B cell (primary cell): ENCODE data around the gene ADAMTSL5. TPM values are rescaled to one million over a fixed set of nuclear protein-coding genes. Genes with fewer than 3 reads are reported as not detected.

ENCODE experiments used
- ATAC-seq: fragments of 200-7000 bp; cut with Tn5 transposase; one replicate; pipeline ENCODE4 v1.10.0; 2021; ENCODE audit warnings: low read depth, mild to moderate bottlenecking, moderate number of reproducible peaks, moderate library complexity
- CTCF ChIA-PET: fragments of 350-600 bp; sonication (Branson Sonifier 250); formaldehyde crosslinking; loops from one replicate; lab custom pipeline; 2021; ENCODE audit warnings: antibody characterized with exemption, inconsistent platforms; lab: Charles Lee
- POLR2A ChIA-PET: fragments of 350-600 bp; sonication (Branson Sonifier 250); formaldehyde crosslinking; loops from one replicate; lab custom pipeline; 2021; ENCODE audit warnings: antibody characterized with exemption; lab: Charles Lee
- DNase-seq: peaks from one replicate; pipeline ENCODE4 v3.0.0; 2013
- H2AFZ ChIP-seq: 2 replicates; pipeline ENCODE4 v1.6.1; 2012; ENCODE audit warnings: mild to moderate bottlenecking, low read depth, low read length; ENCODE audit not compliant: insufficient read depth, poor library complexity, severe bottlenecking
- H3K27ac ChIP-seq, 2 donors: 1 replicate in 1 of 2; 2 replicates in 1 of 2; pipeline ENCODE4 v1.5.1; 2012 to 2013; ENCODE audit warnings: low read length in 2 of 2, mild to moderate bottlenecking in 2 of 2, moderate library complexity in 1 of 2
- H3K27me3 ChIP-seq, 4 experiments: fragments of 200-600 bp in 1 of 4; sonication (generic) in 1 of 4; replicated peaks in 1 of 4; 1 replicate in 2 of 4; 2 replicates in 2 of 4; pipeline versions ENCODE4 v1.6.1 to v1.7.0; 2013 to 2016; ENCODE audit warnings: low read length in 3 of 4, mild to moderate bottlenecking in 2 of 4, mixed read lengths in 1 of 4, moderate library complexity in 1 of 4; ENCODE audit not compliant: insufficient read depth in 4 of 4, control insufficient read depth in 3 of 4; ENCODE audit errors: control extremely low read depth in 1 of 4
- H3K36me3 ChIP-seq, 2 experiments: replicated peaks in 1 of 2; 1 replicate in 1 of 2; 2 replicates in 1 of 2; pipeline versions ENCODE4 v1.6.1 to v1.7.1; 2013; ENCODE audit warnings: low read length in 1 of 2; ENCODE audit not compliant: insufficient read depth in 2 of 2, control insufficient read depth in 1 of 2; ENCODE audit errors: control extremely low read depth in 1 of 2, extremely low read depth in 1 of 2
- H3K4me1 ChIP-seq, 2 donors: fragments of 200-600 bp in 1 of 2; sonication (generic) in 1 of 2; 1 replicate in 1 of 2; 2 replicates in 1 of 2; pipeline versions ENCODE4 v1.5.1 to v1.6.1; 2013 to 2017; ENCODE audit warnings: low read length in 2 of 2; ENCODE audit not compliant: control insufficient read depth in 2 of 2, insufficient read depth in 2 of 2
- H3K4me2 ChIP-seq: replicated peaks from 2 replicates; pipeline ENCODE3; 2012; ENCODE audit warnings: mild to moderate bottlenecking, low read depth, low read length; ENCODE audit not compliant: poor library complexity, severe bottlenecking
- H3K4me3 ChIP-seq, 5 experiments: fragments of 200-600 bp in 1 of 5; sonication (generic) in 1 of 5; 1 replicate in 3 of 5; 2 replicates in 2 of 5; pipeline versions ENCODE4 v1.5.1 to v1.7.0; 2011 to 2016; ENCODE audit warnings: low read length in 4 of 5, mild to moderate bottlenecking in 4 of 5, low read depth in 2 of 5, control low read depth in 1 of 5, moderate library complexity in 1 of 5; ENCODE audit not compliant: insufficient read depth in 1 of 5; ENCODE audit errors: control extremely low read depth in 1 of 5, extremely low read depth in 1 of 5
- H3K79me2 ChIP-seq: fragments of 200-600 bp; sonication (generic); one replicate; pipeline ENCODE4 v1.6.0; 2016; ENCODE audit warnings: low read length; ENCODE audit not compliant: control insufficient read depth, insufficient read depth
- H3K9ac ChIP-seq: fragments of 200-600 bp; sonication (generic); 2 replicates; pipeline ENCODE4 v1.6.1; 2017; ENCODE audit warnings: mild to moderate bottlenecking, low read length, moderate library complexity
- H3K9me3 ChIP-seq, 3 donors: one replicate each; pipeline versions ENCODE4 v1.6.1 to v1.7.1; 2013; ENCODE audit warnings: low read length in 2 of 3; ENCODE audit not compliant: control insufficient read depth in 2 of 3, insufficient read depth in 1 of 3; ENCODE audit errors: control extremely low read depth in 1 of 3
- H4K20me1 ChIP-seq: 2 replicates; pipeline ENCODE4 v1.6.0; 2012; ENCODE audit warnings: mild to moderate bottlenecking, low read length; ENCODE audit not compliant: insufficient read depth, control insufficient read depth, poor library complexity, severe bottlenecking
- H3K27ac Mint-ChIP-seq: one replicate; pipeline ENCODE4 v1.8.0; 2021; ENCODE audit warnings: mixed read lengths
- H3K27me3 Mint-ChIP-seq: one replicate; pipeline ENCODE4 v1.8.0; 2021; ENCODE audit warnings: mixed read lengths
- H3K4me1 Mint-ChIP-seq: one replicate; pipeline ENCODE4 v1.8.0; 2021; ENCODE audit warnings: mixed read lengths
- H3K4me3 Mint-ChIP-seq: one replicate; pipeline ENCODE4 v1.8.0; 2021; ENCODE audit warnings: mixed read lengths
- H3K9me3 Mint-ChIP-seq: one replicate; pipeline ENCODE4 v1.8.0; 2022; ENCODE audit warnings: mixed read lengths; ENCODE audit not compliant: insufficient read depth
- EZH2 ChIP-seq: IDR thresholded peaks from 2 replicates; pipeline ENCODE4 v1.6.1; 2012; ENCODE audit warnings: borderline replicate concordance, low read depth, mild to moderate bottlenecking, moderate library complexity, low read length; ENCODE audit not compliant: insufficient read depth, poor library complexity, severe bottlenecking
- WGBS: methylation state at CpG from one replicate; pipeline ENCODE4 v1.1.5; 2013; ENCODE audit warnings: missing lambda C conversion rate; ENCODE audit not compliant: insufficient coverage; 5-methylcytosine and 5-hydroxymethylcytosine counted together
- intact Hi-C: fragments of 100-400 bp; cut with micrococcal nuclease; formaldehyde crosslinking; loops from one replicate; pipeline ENCODE4 v1.10.0; 2022
- polyA plus RNA-seq: library from polyadenylated mRNA; depleted of rRNA; stranded (reverse); fragments of >200 nt; gene quantifications from 2 replicates; pipeline ENCODE4 v1.2.3, GENCODE V29; 2012
- total RNA-seq, 2 donors: library from RNA; stranded (reverse); fragments of 120-200 nt in 1 of 2; gene quantifications; 1 replicate in 1 of 2; 2 replicates in 1 of 2; pipeline versions ENCODE4 v1.2.3 to v1.2.4, GENCODE V29; 2013 to 2022
- TF ChIP-seq, protein P1 (sequence below): fragments of 200-600 bp; IDR thresholded peaks from one replicate; pipeline ENCODE4 v1.8.0; 2022; ENCODE audit warnings: antibody characterized with exemption, mild to moderate bottlenecking

ADAMTSL5 gene
- total and polyA plus RNA-seq, 2 donors (not counting 1 experiment from before 2014, with no cell fraction given) = 0.09 TPM; not detected in 1

DNA sequence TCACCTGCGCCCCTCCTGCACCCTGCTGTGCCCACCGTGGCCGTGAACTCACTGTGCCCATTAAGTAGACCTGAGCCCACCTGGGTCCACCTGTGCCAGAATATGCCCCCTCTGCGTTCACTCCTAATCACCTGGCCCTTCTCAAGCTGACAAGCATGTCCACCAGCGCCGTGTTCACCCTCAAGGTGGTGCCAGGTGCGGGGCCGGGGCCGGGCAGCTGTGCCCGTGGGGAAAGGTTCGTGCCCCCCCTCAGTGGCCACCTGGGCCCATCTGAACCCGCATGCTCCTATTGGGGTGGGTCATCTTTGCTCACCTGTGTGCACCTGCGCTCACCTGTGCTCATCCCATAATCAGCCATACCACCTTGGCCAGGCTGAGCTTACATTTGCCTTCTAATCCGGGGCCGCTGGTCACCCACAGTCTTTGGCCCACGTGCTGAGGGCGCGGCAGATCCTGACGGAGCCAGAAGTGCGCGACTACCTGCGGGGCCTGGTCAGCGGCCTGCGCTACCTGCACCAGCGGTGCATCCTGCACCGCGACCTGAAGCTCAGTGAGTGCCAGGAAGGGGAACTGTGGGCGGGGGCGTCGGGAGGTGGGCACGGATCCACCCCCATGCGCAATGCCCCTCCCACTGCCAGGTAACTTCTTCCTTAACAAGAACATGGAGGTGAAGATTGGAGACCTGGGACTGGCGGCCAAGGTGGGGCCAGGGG is 13.4 kb upstream of the ADAMTSL5 start:
- CTCF ChIA-PET = no interaction called here
- Mint-ChIP-seq H3K27me3 (peaks cover 40% of the 10 kb centered on the region), H3K9me3 (no peaks in the 10 kb centered on the region), H3K4me3 (no peak overlapping the region), H3K27ac (peak overlapping the region; percentile 61), H3K4me1 (peaks cover 7% of the 10 kb centered on the region)
- Histone ChIP-seq H3K9me3 (peaks cover 0 to 7% (median 0%) of the 10 kb centered on the region in 3 donors), H3K4me2 (no peak overlapping the region), H3K9ac (no peak overlapping the region), H3K4me1 (peaks cover 3 to 8% of the 10 kb centered on the region in 2 donors), H3K27ac (no peak overlapping the region), H3K79me2 (no peaks in the 10 kb centered on the region), H3K36me3 (no peaks in the 10 kb centered on the region), H3K27me3 (peaks cover 0 to 36% (median 16%) of the 10 kb centered on the region in 4 experiments), H4K20me1 (no peaks in the 10 kb centered on the region), H3K4me3 (no peak overlapping the region), H2AFZ (no peak overlapping the region)
- no peak for ATAC-seq
- POLR2A ChIA-PET = no interaction called here
- WGBS = 87% methylated on average over 31 of the region's 33 CpGs
- DNase-seq = no peak
- TF ChIP-seq, protein P1, sequence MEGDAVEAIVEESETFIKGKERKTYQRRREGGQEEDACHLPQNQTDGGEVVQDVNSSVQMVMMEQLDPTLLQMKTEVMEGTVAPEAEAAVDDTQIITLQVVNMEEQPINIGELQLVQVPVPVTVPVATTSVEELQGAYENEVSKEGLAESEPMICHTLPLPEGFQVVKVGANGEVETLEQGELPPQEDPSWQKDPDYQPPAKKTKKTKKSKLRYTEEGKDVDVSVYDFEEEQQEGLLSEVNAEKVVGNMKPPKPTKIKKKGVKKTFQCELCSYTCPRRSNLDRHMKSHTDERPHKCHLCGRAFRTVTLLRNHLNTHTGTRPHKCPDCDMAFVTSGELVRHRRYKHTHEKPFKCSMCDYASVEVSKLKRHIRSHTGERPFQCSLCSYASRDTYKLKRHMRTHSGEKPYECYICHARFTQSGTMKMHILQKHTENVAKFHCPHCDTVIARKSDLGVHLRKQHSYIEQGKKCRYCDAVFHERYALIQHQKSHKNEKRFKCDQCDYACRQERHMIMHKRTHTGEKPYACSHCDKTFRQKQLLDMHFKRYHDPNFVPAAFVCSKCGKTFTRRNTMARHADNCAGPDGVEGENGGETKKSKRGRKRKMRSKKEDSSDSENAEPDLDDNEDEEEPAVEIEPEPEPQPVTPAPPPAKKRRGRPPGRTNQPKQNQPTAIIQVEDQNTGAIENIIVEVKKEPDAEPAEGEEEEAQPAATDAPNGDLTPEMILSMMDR = no peak
- TF ChIP-seq EZH2 = no peak
- intact Hi-C loops = no loop called here

DNA sequence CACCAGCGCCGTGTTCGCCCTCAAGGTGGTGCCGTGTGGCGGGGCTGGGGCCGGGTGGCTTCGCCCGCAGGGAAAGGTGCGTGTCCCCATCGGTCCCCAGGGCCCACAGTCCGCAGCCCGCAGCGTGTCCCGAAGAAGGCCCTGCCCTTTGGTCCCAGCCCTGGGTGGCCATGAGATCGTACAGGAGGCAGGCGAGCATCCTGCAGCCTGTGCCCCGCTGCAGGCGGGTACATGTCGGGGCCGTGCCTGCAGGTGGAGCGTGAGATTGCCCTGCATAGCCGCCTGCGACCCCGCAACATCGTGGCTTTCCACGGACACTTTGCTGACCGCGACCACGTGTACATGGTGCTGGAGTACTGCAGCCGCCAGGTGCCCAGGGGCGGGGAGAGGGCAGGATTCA is 12.5 kb upstream of the ADAMTSL5 start:
- H3K9me3 Mint-ChIP-seq = no peaks in the 10 kb centered on the region
- no peaks in the 10 kb centered on the region for H3K79me2 ChIP-seq
- H3K27me3 ChIP-seq = peaks cover 0 to 36% (median 16%) of the 10 kb centered on the region in 4 experiments
- H3K27me3 Mint-ChIP-seq = peaks cover 40% of the 10 kb centered on the region
- DNase-seq = no peak
- peaks cover 3 to 8% of the 10 kb centered on the region in 2 donors for H3K4me1 ChIP-seq
- H4K20me1 ChIP-seq = no peaks in the 10 kb centered on the region
- CTCF ChIA-PET = no interaction called here
- intact Hi-C loops = no loop called here
- no peak overlapping the region for H3K4me3 Mint-ChIP-seq
- ATAC-seq = no peak
- no peak overlapping the region for H3K4me3 ChIP-seq
- TF ChIP-seq EZH2 = no peak
- TF ChIP-seq, protein P1 = no peak
- H2AFZ ChIP-seq = no peak overlapping the region
- 68% methylated on average over 31 of the region's 31 CpGs for WGBS
- H3K9me3 ChIP-seq = peaks cover 0 to 7% (median 0%) of the 10 kb centered on the region in 3 donors
- H3K27ac Mint-ChIP-seq = no peak overlapping the region
- H3K4me2 ChIP-seq = no peak overlapping the region
- no peaks in the 10 kb centered on the region for H3K36me3 ChIP-seq
- H3K9ac ChIP-seq = no peak overlapping the region
- no peak overlapping the region for H3K27ac ChIP-seq
- peaks cover 7% of the 10 kb centered on the region for H3K4me1 Mint-ChIP-seq
- POLR2A ChIA-PET = no interaction called here
